Suprapubic skin (tissue), 4 donors: Measurements from ENCODE around the gene KLHL29. TPM values are rescaled to one million over a fixed set of nuclear protein-coding genes. Genes with fewer than 3 reads are reported as not detected.
A peak's percentile ranks its signal among the peaks of the same experiment; 100 is the strongest.

ENCODE experiments used
- DNase-seq, 2 donors: peaks; one replicate each; pipeline ENCODE4 v3.0.0-alpha.2; 2019; ENCODE audit warnings: low spot score in 2 of 2
- H3K27ac ChIP-seq: fragments of 200-600 bp; sonication (generic); one replicate; pipeline ENCODE4 v1.5.1; 2019
- H3K27me3 ChIP-seq: fragments of 200-600 bp; sonication (generic); one replicate; pipeline ENCODE4 v1.5.1; 2019
- H3K36me3 ChIP-seq: fragments of 200-600 bp; sonication (generic); one replicate; pipeline ENCODE4 v1.5.1; 2019
- H3K4me1 ChIP-seq: fragments of 200-600 bp; sonication (generic); one replicate; pipeline ENCODE4 v1.5.1; 2019
- H3K4me3 ChIP-seq: fragments of 200-600 bp; sonication (generic); one replicate; pipeline ENCODE4 v1.5.1; 2019; ENCODE audit warnings: mild to moderate bottlenecking
- H3K9me3 ChIP-seq: fragments of 200-600 bp; sonication (generic); one replicate; pipeline ENCODE4 v1.5.1; 2019
- EP300 ChIP-seq: sonication (generic); formaldehyde crosslinking; IDR thresholded peaks from one replicate; pipeline ENCODE4 v1.6.1; 2017; ENCODE audit warnings: antibody characterized with exemption
- POLR2A ChIP-seq, 2 donors: fragments of 450-650 bp; IDR thresholded peaks; one replicate each; pipeline ENCODE4 v1.6.1; 2017; ENCODE audit warnings: antibody characterized with exemption in 2 of 2, mild to moderate bottlenecking in 2 of 2, moderate library complexity in 2 of 2
- POLR2AphosphoS5 ChIP-seq, 3 donors: sonication (generic); formaldehyde crosslinking; IDR thresholded peaks; one replicate each; pipeline ENCODE4 v1.6.1; 2017; ENCODE audit warnings: antibody characterized with exemption in 3 of 3
- WGBS: methylation state at CpG from one replicate; pipeline ENCODE4 v1.1.5; 2018; 5-methylcytosine and 5-hydroxymethylcytosine counted together
- total RNA-seq, 4 donors: library from RNA; depleted of rRNA; stranded (reverse); fragments of >200 nt; gene quantifications; one replicate each; pipeline ENCODE4 v1.1.0, GENCODE V29; 2016
- TF ChIP-seq, protein P1 (sequence below), 2 donors: fragments of 200-600 bp in 1 of 2; fragments of 450-650 bp in 1 of 2; sonication (generic) in 1 of 2; IDR thresholded peaks; one replicate each; pipeline ENCODE4 v1.5.1; 2016 to 2019; ENCODE audit warnings: antibody characterized with exemption in 2 of 2, mild to moderate bottlenecking in 1 of 2, moderate library complexity in 1 of 2

The KLHL29 gene
- total RNA-seq, 4 donors from 2014 or later = 17.1 to 30.8 (median 20.7) TPM

DNA sequence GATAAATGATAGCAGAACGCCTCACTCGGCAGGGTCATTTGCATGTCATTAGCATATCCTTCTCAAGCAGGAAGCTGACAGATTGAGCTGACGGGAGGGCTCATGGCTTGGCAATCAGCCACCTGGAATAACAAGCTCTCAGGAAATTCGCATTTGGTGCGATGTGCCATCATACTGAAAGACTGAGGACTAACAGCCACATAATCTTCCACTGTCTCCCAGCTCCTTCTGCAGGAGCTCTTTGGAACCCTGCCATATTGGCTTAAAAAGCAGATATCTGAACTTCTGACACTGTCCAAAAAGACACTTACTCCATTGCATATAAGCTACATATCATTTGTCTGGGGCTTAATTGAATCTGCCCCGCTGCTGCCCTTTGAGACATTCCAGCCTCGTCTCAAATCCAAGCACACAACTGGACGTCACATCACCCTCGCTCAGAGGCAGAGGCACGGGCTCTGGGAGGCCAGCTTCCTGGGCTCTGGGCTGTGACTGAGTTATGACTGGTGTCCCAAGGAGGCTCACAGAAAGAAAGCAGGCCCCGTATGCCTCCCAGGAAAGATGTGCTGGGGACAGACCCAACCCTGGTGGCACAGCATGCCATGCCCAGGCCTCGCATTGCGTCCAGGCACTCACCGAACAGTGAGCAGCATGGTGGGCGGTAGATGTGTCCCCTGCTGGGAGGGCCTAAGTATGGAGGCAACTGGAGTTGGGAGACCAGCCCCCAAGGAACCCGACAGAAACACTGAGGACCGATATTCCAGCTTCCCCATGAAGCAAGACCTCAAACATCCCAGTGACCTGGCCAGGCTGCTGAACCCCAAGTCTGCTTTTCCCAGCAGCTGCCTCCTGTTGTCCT is 314.0 kb downstream of the KLHL29 start:
- TF ChIP-seq POLR2A (IDR thresholded peaks at IDR 0.05) (no peak), POLR2AphosphoS5 (IDR thresholded peaks at IDR 0.05) (no peak), EP300 (no peak)
- TF ChIP-seq, protein P1, sequence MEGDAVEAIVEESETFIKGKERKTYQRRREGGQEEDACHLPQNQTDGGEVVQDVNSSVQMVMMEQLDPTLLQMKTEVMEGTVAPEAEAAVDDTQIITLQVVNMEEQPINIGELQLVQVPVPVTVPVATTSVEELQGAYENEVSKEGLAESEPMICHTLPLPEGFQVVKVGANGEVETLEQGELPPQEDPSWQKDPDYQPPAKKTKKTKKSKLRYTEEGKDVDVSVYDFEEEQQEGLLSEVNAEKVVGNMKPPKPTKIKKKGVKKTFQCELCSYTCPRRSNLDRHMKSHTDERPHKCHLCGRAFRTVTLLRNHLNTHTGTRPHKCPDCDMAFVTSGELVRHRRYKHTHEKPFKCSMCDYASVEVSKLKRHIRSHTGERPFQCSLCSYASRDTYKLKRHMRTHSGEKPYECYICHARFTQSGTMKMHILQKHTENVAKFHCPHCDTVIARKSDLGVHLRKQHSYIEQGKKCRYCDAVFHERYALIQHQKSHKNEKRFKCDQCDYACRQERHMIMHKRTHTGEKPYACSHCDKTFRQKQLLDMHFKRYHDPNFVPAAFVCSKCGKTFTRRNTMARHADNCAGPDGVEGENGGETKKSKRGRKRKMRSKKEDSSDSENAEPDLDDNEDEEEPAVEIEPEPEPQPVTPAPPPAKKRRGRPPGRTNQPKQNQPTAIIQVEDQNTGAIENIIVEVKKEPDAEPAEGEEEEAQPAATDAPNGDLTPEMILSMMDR (IDR thresholded peaks at IDR 0.05) = no peak
- no peak overlapping the region for H3K27ac ChIP-seq
- DNase-seq = peak in 1 of 2 donors; percentile 49
- no peaks in the 10 kb centered on the region for H3K9me3 ChIP-seq
- peaks cover 65% of the 10 kb centered on the region for H3K36me3 ChIP-seq
- 90% methylated on average over 16 of the region's 17 CpGs for WGBS
- H3K4me1 ChIP-seq = no peaks in the 10 kb centered on the region
- no peak overlapping the region for H3K4me3 ChIP-seq
- no peaks in the 10 kb centered on the region for H3K27me3 ChIP-seq

DNA sequence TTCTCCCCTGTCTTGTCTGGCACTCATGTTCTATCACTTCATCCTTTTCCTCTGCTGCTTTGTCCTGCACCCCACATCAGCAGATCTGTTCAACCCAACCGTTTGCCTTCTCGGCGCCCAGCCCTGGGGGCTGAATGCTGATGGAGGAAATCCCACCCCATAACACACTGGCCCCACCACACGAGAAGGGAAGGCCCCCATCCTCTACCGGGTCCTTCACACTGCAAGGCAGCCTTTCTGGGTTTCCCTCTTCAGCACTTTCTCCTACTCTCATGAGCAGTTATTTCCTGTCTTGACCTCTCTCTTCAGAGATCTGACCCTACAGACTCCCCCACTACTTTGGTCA is 314.6 kb downstream of the KLHL29 start:
- H3K36me3 ChIP-seq = peaks cover 62% of the 10 kb centered on the region
- H3K9me3 ChIP-seq = no peaks in the 10 kb centered on the region
- no peak overlapping the region for H3K27ac ChIP-seq
- peak in 1 of 2 donors; percentile 58 for DNase-seq
- no peak overlapping the region for H3K4me3 ChIP-seq
- TF ChIP-seq POLR2A (IDR thresholded peaks at IDR 0.05) = no peak
- no peak for TF ChIP-seq POLR2AphosphoS5 (IDR thresholded peaks at IDR 0.05)
- TF ChIP-seq, protein P1 (IDR thresholded peaks at IDR 0.05) = no peak
- no peak for TF ChIP-seq EP300
- no peaks in the 10 kb centered on the region for H3K4me1 ChIP-seq
- no peaks in the 10 kb centered on the region for H3K27me3 ChIP-seq
- 87% methylated on average over 5 of the region's 5 CpGs for WGBS

DNA sequence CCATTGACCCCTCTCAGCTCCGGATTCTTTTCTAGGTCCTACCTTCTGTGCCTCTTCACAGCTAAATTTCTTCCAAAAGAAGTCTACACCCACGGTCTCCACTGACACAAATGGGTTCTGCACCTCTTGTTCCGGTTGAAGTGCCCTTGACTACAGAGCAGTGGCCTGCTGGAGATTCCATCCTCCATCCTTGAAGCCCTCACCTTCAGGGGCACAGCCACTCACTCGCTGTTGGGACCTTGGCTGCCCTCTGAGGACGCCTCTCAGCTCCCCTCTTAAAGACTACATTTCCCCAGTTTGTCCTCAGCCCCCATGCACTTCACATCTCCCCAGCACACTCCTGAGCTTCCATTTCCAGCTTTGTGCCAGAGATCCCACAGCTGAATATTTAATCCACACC is 315.6 kb downstream of the KLHL29 start:
- DNase-seq = peak in 1 of 2 donors; percentile 67

DNA sequence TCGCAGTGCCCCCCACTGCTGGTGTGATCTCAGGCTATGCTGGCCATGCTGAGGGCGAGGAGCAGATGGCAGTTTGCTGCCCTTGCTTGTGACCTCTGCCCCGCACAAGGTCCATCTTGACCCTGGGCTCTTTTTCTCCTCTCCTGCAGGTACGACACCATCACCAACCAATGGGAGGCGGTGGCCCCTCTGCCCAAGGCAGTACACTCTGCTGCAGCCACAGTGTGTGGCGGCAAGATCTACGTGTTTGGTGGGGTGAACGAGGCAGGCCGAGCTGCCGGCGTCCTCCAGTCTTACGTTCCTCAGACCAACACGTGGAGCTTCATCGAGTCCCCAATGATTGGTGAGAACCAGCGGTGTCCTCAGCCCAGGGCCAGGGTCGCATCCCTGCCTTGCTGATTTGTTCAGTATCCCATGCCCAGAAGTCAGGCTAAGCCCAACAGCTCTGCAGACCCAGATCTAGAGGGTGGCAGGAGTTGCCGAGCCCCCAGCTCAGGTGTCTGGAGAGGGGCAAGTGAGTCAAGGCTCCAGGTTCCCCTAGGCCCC is 318.1 kb downstream of the KLHL29 start:
- 95% methylated on average over 17 of the region's 17 CpGs for WGBS

More for the DNA sequence above, 315.6 kb downstream of the KLHL29 start:
- Histone ChIP-seq H3K36me3 (peaks cover 62% of the 10 kb centered on the region), H3K4me3 (no peak overlapping the region), H3K27me3 (no peaks in the 10 kb centered on the region), H3K4me1 (no peaks in the 10 kb centered on the region), H3K27ac (no peak overlapping the region), H3K9me3 (no peaks in the 10 kb centered on the region)
- TF ChIP-seq EP300 (no peak), POLR2A (IDR thresholded peaks at IDR 0.05) (no peak), POLR2AphosphoS5 (IDR thresholded peaks at IDR 0.05) (no peak)
- TF ChIP-seq, protein P1 (IDR thresholded peaks at IDR 0.05) = no peak
- WGBS = 94% methylated on average over 5 of the region's 5 CpGs

More for the DNA sequence above, 318.1 kb downstream of the KLHL29 start:
- Histone ChIP-seq H3K9me3 (no peaks in the 10 kb centered on the region), H3K4me1 (no peaks in the 10 kb centered on the region), H3K4me3 (no peak overlapping the region), H3K36me3 (peaks cover 65% of the 10 kb centered on the region), H3K27ac (no peak overlapping the region), H3K27me3 (no peaks in the 10 kb centered on the region)
- peak in 1 of 2 donors; percentile 55 for DNase-seq
- TF ChIP-seq, protein P1 (IDR thresholded peaks at IDR 0.05) = no peak
- TF ChIP-seq POLR2AphosphoS5 (IDR thresholded peaks at IDR 0.05) (no peak), EP300 (no peak), POLR2A (IDR thresholded peaks at IDR 0.05) (no peak)
